Stimulated activated CD4-positive, alpha-beta T cell treated with anti-CD3 and anti-CD28 coated beads, Interleukin-4, amount 100 ng/mL, for 1 hour (primary cell): ENCODE results near the gene DEDD.
A peak's percentile ranks its signal among the peaks of the same experiment; 100 is the strongest.
"Not testable (repeated sequence)": the region's sequence is repeated elsewhere in the genome, so short reads cannot be mapped to it uniquely, and the experiment has no call there.

Experiments
- DNase-seq: peaks from one replicate; pipeline ENCODE4 v3.0.0-alpha.2; 2020

The DEDD gene

DNA sequence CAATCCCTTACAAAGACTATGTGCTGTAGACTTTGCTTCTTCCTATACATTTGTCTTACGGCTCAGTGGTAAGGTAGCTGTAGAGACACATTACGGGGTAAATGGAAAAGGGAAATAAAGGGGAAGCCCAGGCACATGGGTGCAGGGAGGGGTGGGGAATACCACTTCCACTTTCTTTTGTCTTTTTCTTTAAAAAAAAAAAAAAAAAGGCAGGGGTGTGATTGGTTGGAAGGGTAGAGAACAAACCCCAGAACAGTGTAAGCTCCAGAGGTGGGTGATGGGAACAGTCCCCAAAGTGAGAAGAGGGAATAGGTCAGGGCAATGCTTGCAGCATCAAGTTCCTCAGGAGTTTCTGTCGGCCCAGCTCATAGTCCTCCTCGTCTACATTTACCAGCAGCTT, 10.6 kb downstream of the DEDD start:
- DNase-seq, result no peak

DNA sequence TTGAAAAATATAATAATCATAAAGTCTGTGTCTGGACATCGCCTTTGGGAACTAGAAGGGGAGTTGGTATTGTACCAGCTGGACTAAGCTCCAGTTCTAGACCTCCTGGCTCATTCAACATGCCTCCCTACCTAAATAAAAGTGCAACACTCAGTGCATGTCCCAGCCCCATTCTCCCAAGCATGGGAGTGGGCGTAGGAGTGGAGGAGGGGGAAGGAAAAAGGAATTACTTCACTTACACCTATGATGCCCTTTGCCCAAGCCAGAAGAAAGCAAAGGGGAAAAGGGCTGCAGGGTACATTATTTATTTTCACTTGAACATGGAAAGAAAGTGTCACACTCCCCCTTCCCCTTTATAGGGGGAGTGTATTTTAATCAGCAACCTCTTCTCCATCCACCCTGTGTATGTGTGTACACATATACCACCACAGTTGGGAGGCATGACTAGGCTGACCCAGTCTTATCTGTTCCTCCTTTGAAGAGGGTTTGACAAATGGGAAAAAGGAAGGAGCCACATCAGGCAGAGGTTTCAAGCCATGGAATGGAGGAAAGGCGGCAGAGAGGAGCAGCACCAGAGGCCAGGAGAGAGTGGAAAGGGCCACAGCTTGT, 11.3 kb downstream of the DEDD start:
- no peak for DNase-seq

DNA sequence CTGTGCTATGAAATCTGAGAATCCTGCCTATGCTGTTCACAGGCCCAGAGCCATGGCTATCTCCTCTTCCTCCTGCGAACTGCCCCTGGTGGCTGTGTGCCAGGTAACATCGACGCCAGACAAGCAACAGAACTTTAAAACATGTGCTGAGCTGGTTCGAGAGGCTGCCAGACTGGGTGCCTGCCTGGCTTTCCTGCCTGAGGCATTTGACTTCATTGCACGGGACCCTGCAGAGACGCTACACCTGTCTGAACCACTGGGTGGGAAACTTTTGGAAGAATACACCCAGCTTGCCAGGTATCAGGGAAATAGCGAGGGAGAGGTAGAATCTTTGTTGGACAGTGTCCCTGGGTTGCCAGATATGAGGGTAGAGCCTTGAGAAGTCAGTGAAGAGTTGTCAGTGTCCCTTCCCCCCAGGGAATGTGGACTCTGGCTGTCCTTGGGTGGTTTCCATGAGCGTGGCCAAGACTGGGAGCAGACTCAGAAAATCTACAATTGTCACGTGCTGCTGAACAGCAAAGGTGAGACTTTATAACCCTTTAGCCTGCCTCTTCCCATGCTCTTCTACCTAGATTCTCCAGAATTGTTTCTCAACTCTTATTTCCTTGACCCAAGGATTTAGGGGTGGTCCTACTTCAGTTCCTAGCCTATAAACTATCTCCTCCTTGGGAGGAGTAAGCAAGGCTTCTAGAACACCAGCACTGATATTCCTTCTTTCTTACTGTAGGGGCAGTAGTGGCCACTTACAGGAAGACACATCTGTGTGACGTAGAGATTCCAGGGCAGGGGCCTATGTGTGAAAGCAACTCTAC, 13.2 kb downstream of the DEDD start:
- DNase-seq, result peak; percentile 66

DNA sequence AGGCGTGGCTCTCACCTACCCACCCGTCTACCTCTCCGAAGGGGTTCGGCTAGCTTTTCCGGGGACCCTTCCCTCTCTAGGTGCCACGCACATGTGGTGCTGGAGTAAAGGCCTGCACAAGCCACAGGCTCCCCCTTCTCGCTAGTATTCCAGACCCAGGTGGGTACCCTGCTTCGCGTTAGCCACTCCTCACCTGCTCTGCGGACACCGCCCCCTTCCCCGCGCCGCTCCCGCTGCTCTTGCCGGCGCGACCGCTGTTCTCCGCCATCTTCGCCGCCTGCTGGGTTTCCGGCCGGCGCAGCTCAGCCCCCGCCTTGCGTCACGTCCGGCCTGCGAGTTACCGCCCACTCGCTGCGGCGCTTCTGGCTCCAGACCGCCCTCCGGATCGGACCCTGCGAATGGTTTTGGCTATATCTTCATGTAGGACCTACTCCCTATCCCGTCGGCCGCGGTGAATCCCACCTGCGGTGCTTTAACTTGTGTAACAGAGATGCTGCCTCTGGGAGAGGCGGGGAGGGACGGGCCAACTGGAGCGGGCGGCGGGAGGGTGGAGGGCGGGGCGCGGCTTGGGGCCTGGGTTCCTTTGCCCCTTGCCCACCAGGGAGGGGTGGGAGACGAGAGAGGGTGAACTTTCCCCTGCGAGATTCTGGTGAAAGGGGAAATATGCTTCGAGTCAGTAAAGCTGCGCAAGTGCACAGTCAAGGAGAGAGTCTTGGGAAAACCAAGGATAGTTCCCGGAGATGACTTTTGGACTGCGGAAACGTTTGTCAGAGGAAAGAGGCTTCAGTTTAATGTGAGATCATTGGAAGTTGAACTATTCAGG, 14.5 kb downstream of the DEDD start, which contains the start of the genes NIT1 and PFDN2:
TSS of gene NIT1 (plus strand) at position 347 of the 823 bp plus-strand sequence. CDS start at position 419, 72 bp downstream.
TSS of gene PFDN2 (minus strand) at position 279 of the 823 bp plus-strand sequence. CDS start at position 268, 11 bp downstream.
- DNase-seq, result peak; percentile 88

DNA sequence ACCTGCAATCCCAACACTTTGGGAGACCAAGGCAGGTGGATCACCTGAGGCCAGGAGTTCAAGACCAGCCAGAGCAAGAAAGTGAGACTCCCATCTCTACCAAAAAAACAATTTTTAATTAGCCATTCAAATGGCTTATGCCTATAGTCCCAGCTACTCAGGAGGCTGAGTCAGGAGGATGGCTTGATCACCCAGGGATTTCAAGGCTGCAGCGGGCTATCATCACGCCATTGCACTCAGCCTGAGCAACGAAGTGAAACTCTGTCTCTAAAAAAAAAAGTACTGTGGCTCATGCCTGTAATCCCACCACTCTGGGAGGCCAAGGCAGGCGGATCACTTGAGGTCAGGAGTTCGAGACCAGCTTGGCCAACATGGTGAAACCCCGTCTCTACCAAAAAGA, 16.5 kb downstream of the DEDD start:
- not testable (repeated sequence) for DNase-seq

DNA sequence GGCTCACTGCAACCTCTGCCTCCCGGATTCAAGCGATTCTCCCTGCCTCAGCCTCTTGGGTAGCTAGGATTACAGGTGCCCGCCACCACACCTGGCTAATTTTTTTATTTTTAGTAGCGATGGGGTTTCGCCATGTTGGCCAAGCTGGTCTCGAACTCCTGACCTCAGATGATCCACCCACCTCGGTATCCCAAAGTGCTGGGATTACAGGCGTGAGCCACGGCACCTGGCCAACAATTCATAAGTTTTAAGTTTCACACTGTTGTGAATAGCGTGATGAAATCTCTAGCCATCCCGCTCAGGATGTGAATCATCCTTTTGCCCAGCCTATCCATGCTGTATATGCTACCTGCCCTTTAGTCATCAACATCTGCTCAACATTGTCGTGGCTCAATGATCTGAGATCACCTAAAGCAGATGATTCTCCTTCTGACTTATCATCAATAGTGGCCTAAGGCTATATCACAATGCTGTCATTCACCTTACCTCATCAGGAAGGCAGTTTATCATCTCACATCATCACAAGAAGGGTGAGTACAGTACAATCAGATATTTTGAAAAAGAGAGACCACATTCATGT, 17.2 kb downstream of the DEDD start:
- no peak for DNase-seq

DNA sequence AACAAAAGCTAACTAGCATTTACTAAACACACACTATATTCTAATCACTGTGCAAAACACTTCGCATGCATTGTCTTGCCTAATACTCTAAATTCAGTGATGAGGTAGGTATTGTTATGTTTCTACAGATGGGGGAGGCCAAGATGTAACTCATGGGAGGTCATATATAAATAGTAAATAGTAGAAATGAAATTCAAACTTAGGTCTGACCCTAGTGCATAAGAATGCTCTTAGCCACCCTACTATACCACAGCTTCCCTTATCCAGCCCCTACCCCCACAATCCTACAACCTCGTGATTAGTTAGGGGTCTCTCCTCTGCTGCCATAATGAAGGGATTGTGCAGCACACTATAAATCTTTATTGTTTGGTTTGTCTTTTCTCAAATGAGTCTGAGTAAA, 17.9 kb downstream of the DEDD start:
- DNase-seq, result no peak

DNA sequence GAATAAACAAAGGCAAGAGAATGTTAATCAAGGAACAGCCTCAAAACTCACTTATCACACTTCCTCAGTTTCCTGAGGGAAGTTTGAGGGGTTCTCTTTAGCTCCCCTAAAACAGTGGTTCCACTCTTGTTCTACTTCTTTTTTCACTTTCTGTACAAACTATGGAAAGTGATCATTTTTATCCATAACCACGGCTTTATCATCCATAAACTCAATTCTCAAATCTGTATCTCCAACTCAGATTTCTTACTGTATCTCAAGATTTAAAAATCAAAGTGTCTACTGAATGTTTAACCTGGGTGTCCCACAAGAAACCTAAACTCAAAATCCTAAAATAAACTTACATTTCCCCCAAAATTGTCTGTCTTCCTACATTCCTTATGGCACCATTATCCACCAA, 18.6 kb downstream of the DEDD start:
- no peak for DNase-seq

DNA sequence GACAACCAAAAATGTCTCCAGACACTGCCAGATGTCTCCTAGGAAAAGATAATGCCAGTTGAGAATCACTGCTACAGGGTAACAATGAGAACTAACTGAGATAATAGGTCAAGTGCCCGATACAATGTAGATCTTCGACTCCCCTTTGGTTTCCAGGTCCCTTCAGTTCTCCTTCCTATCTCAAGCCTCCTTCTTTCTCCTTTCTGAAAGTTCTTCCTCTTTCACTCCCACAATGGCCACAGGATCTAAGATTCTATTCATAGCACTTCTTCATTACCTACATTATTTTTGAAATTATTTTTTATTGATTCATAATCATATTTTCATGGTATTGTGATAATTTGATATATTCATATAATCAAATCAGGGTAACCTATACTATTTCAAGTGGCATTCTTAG, 20.9 kb downstream of the DEDD start:
- DNase-seq, result no peak

DNA sequence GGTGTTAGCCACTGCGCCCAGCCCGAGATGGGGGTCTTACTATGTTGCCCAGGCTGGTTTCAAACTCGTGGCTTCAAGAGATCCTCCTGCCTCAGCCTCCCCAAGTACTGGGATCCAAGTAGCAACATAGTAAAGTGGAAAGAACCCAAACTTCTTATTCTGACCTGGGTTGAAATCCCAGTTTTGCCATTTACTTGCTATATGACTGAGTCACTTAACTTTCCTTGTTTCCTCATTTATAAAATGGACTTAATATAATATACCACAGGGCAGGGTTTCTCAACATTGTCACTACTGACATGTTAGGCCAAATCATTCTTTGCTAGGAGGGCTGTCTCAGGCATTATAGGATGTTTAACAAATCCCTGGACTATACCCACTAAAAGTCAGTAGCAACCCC, 21.4 kb downstream of the DEDD start:
- DNase-seq, result no peak

DNA sequence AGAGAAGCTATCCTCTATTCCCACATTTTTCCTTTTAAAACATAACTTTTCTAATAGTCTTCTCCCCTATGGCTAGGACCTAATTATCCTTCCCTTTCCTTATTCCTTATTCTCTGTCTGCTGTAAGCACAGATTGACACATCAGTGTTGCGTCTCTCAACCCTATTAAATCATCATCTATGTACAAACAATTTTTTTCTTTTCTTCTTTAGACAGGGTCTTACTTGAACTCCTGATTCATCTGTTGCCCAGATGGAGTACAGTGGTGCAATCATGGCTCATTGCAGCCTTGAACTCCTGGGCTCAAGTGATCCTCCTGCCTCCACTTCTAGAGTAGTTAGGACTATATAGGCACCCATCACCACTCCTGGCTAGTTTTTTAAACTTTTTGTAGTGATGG, 26.0 kb downstream of the DEDD start:
- DNase-seq, result no peak

DNA sequence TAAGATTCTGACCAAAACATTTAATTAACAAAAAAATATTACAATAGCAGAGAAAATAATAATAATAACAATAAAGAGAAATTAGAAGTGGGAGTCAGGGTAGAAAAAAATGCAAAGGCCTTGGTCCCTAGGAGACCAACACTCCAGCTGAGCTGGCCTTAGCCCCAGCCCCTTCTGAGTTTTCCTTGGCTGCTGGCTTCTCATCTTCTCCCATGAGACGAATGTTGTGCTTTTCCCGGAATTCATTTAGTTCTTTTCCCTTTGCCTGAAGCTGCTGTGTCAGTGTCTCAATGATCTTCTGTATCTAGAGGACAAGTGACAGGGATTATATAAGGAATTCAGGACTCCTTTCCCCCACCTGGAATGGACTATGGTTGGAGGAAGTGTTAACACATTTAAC, 31.9 kb downstream of the DEDD start:
- no peak for DNase-seq

DNA sequence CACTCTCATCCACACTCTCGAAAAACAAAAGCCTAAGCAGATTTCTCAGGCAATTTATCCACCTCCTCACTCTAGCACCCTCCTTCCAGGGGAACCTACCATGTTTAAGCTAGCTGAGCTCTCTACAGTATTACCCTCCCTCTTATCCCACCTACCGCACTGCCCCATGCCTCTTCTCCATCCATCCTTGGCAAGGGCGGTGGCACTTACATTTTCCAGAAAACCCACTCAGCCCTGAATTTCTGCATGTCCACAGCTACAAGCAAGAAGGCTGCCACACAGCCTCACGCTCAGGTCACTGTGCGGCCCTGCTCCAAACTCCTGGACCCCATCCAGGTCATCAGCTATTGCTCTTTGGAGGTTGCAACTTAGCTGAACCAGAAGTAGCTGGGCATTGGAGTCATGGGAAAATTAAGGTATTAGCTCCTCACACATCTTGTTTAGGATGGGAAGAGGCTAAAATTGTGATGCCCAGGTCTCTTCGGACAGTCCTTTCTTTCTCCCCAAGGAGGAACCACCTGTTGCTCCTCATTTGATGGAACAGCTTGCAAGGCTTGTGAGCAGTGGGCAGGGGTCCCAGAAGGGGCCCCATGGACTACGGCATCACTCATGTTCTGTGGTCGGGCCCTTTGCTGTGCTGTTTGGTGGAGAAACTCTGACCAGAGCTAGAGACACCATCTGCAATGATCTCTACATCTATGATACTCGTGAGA, 33.2 kb downstream of the DEDD start:
- no peak for DNase-seq

DNA sequence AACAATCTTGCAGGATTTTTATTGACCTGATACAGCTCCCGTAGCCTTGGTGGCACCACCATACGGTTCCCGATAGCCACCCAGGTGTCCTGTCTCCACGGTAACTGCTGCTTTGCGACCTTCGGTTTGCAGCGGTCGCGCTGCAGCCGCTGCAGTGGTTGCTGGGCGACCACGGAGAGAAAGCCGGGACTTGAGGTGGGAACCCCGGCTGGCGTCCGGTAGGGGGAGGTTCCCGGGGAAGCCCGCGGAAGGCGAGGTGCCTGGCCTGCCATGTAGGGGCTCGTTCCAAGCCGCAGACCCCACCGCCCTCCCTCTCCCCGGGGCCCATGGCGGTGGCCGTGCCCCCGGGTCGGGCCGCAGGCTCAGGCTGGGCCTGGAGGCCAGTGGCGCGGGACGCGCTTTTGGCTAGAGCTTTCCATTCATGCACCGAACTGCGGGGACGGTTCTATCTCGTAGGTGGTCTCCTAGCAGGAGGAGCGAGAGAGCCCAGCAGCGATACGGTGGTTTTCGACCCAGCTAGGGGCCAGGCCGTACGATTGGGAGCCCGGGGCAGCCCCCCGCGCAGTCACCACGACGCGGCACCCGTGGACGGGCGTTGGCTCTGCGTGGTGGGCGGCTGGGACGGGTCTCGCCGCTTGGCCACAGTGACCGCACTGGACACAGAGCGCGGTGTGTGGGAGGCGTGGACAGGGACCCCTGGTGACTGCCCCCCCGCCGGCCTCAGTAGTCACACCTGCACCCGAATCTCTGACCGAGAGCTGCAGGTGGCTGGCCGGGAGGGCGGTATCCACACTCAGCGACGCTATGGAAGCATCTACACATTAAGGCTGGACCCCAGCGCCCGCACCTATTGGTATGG, 34.0 kb downstream of the DEDD start, which contains the start of gene KLHDC9:
TSS of gene KLHDC9 (plus strand) at position 152 of the 859 bp plus-strand sequence. CDS start at position 327, 175 bp downstream.
- DNase-seq, result peak; percentile 57

DNA sequence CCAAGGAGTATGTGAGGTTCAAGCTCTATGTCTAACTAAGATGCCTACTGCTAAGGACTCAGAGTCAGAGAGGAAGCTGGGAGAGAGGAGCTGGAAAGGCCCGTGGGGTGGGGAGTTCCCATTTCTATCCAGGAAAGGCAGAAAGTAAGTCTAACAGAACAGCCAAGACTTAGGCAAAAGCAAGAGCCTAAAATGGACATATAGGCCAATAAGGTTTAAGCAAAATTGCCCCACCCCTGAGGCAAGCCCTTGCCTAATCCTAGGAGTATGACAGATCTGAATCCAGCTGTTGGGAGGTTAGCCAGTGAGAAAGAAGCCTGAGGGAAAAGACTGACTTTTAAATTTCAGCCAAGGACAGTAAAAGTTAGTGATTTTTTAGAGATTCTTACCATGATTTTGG, 35.9 kb downstream of the DEDD start:
- DNase-seq, result no peak

DNA sequence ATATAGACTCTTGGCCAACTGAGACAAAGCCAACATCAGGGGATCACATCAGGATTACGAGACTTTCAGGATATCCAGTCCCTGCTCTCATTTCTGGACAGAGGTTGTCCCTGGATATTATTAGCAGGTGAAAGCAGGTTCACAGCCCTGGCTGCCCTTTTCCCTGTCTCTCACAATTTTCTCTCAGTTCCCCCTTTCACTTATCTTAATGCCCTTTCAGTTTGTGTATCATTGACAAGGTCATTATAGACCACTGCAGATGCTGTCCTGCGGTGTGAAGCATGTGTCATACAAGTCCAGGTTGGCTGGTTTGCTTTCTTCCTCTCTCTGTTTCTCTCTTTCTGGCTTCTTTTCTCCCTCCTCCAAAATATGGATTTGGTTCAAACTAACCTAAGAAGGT, 36.5 kb downstream of the DEDD start:
- no peak for DNase-seq

DNA sequence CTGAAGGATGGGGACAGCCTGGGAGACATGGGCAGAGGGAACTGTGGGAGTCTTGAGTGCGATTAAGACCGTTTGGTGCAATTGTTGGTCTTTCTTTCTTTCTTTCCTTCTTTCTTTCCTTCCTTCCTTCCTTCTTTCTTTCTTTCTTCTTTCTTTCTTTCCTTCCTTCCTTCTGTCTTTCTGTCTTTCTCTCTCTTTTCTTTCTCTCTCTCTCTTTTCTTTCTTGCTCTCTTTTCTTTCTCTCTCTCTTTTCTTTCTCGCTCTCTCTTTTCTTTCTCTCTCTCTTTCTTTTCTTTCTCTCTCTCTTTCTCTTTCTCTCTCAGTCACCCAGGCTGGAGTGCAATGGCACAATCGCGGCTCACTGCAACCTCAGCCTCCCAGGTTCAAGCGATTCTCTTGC, 37.2 kb downstream of the DEDD start:
- no peak for DNase-seq

DNA sequence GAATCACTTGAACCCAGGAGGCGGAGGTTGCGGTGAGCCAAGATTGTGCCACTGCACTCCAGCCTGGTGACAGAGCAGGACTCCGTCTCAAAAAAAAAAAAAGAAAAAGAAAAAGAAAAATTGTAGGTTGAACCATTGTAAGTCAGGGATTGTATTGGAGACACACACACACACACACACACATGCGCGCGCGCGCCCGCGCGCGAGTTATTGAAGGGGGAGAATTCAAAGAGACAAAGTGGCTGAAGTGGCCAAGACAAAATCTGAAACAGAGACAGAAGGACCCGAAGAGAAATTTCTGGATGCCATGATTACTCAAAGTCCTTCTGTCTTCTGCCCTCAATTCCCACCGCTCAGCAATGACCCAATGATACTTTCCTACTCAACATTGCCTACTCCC, 38.0 kb downstream of the DEDD start:
- DNase-seq, result no peak

DNA sequence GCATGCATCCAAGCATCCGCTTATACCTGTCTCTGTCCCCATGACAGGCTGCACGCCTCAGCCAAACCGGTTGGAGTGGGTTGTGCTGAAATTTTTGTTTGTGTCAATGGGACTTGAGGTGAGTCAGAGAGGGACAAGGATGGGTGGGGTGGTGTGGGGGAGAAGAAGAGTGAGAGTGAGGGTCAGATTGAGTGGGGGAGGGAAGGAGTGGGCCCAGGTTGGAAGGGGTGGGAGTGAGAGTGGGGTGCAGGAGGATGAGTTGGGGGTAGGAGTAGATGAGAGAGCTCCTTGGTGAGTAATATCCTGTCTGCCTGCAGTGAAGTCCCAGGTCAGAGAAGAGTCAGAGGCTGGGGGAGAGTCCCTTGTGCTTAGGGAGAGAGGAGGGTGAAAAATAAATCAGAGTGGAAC, 39.8 kb downstream of the DEDD start:
- DNase-seq, result peak; percentile 55

DNA sequence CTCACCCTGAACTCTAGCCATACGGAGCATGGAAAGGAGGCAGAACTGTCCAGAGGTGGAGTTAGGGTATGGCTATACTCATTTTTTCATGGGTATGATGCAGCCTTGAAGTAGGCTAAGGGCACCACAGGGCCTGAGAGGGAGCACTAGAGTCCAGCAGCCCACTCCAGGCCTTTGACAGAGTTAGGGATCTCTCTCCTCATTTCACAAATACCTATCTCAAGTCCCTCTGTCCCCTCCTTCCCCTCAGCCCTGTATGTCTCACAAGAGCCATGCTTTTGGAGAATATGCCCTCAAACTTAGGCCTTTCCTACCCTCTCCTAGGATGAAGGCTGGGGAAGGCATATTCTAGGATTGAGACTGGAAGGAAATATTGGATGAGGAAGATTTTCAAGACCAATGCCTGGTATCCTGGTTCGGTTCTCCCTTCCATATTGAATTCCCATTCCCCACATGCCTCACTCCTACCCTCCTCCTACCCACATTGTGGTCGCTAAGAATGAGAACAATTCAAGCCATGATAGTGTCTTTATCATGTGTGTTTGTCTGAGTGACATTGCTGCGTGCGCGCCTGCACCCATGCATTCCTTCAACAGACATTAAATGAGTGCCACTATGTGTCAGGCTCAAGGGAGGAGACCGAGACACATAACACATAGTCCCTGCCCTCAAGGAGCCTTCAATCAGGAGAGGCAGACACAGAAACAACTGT, 40.5 kb downstream of the DEDD start:
- no peak for DNase-seq

DNA sequence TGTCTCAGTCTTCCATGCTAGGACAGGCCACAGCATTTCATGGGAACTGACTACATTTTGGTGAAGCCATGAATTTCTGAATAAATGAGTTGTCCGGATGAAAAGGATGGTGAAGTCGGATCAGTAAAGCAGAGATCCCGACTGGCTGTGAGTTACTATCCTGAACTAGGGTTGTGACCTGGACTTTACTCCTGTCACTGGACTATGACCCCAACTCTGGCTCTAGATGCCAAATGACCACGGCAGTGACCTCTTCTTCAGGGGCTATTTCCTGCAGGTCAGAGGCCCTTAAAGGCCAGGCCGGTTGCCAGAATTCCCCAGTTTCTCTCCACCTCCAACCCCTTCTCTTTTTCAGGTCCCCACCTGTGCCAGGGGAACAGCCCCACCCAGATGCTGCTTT, 41.4 kb downstream of the DEDD start:
- no peak for DNase-seq
